Astrocyte (in vitro differentiated cells and primary cell): Measurements from ENCODE around the gene ACTG2. TPM values are rescaled to one million over a fixed set of nuclear protein-coding genes. Genes with fewer than 3 reads are reported as not detected.

ENCODE experiments used
- DNase-seq: peaks from one replicate; pipeline ENCODE4 v3.0.0-alpha.2; 2010; ENCODE audit warnings: low read depth
- FAIRE-seq: peaks from 2 replicates; lab custom pipeline; 2011; peaks lifted over from hg19 to GRCh38; lab: Jason Lieb, UNC
- H2AFZ ChIP-seq: 2 replicates; pipeline ENCODE4 v1.6.0; 2012; ENCODE audit warnings: low read depth, low read length, inconsistent platforms
- H3K27ac ChIP-seq: 2 replicates; pipeline ENCODE4 v1.5.1; 2011; ENCODE audit warnings: low read depth, low read length, inconsistent platforms
- H3K27me3 ChIP-seq: 2 replicates; pipeline ENCODE4 v1.6.0; 2011; ENCODE audit warnings: low read length, inconsistent platforms; ENCODE audit not compliant: insufficient read depth
- H3K36me3 ChIP-seq: 2 replicates; pipeline ENCODE4 v1.5.1; 2011; ENCODE audit warnings: low read length, inconsistent platforms; ENCODE audit not compliant: insufficient read depth
- H3K4me1 ChIP-seq: 2 replicates; pipeline ENCODE4 v1.5.1; 2011; ENCODE audit warnings: low read length, inconsistent platforms; ENCODE audit not compliant: insufficient read depth
- H3K4me2 ChIP-seq: 2 replicates; pipeline ENCODE4 v1.6.0; 2012; ENCODE audit warnings: low read length, inconsistent platforms
- H3K4me3 ChIP-seq: 2 replicates; pipeline ENCODE4 v1.5.1; 2011; ENCODE audit warnings: low read depth, mild to moderate bottlenecking, low read length, inconsistent platforms; ENCODE audit not compliant: insufficient read depth
- H3K79me2 ChIP-seq: 2 replicates; pipeline ENCODE4 v1.6.0; 2012; ENCODE audit warnings: mild to moderate bottlenecking, low read length, inconsistent platforms; ENCODE audit not compliant: insufficient read depth
- H3K9ac ChIP-seq: 2 replicates; pipeline ENCODE4 v1.6.0; 2012; ENCODE audit warnings: mild to moderate bottlenecking, low read length, inconsistent platforms
- H3K9me3 ChIP-seq: 2 replicates; pipeline ENCODE4 v1.5.1; 2012; ENCODE audit warnings: low read depth, mild to moderate bottlenecking, low read length, inconsistent platforms; ENCODE audit not compliant: insufficient read depth
- H4K20me1 ChIP-seq: 2 replicates; pipeline ENCODE4 v1.6.0; 2012; ENCODE audit warnings: low read length, inconsistent platforms; ENCODE audit not compliant: insufficient read depth
- H3K27ac Mint-ChIP-seq: one replicate; pipeline ENCODE4 v1.8.0; 2021; ENCODE audit warnings: mild to moderate bottlenecking, mixed read lengths; ENCODE audit not compliant: unreplicated experiment
- H3K27me3 Mint-ChIP-seq: one replicate; pipeline ENCODE4 v1.8.0; 2021; ENCODE audit warnings: low read depth, mixed read lengths; ENCODE audit not compliant: unreplicated experiment
- H3K36me3 Mint-ChIP-seq: one replicate; pipeline ENCODE4 v1.8.0; 2021; ENCODE audit warnings: low read depth, mixed read lengths; ENCODE audit not compliant: unreplicated experiment
- H3K4me1 Mint-ChIP-seq: one replicate; pipeline ENCODE4 v1.8.0; 2021; ENCODE audit warnings: low read depth, mixed read lengths; ENCODE audit not compliant: unreplicated experiment
- H3K4me3 Mint-ChIP-seq: one replicate; pipeline ENCODE4 v1.8.0; 2021; ENCODE audit warnings: mild to moderate bottlenecking, moderate library complexity, mixed read lengths; ENCODE audit not compliant: unreplicated experiment
- H3K9me3 Mint-ChIP-seq: one replicate; pipeline ENCODE4 v1.8.0; 2021; ENCODE audit warnings: mild to moderate bottlenecking, mixed read lengths; ENCODE audit not compliant: unreplicated experiment
- CTCF ChIP-seq: IDR thresholded peaks from 2 replicates; pipeline ENCODE4 v1.5.1; 2011; ENCODE audit warnings: low read depth, mild to moderate bottlenecking, inconsistent platforms, low read length, moderate library complexity; ENCODE audit not compliant: insufficient read depth
- EZH2 ChIP-seq: IDR thresholded peaks from 2 replicates; pipeline ENCODE4 v1.6.1; 2012; ENCODE audit warnings: mild to moderate bottlenecking, low read length, inconsistent platforms; ENCODE audit not compliant: insufficient read depth
- total RNA-seq: library from RNA; stranded (reverse); gene quantifications from 2 replicates; pipeline ENCODE4 v1.2.1, GENCODE V29; 2021

ACTG2 gene
- total RNA-seq, 1 donor from 2014 or later: 298 TPM

- Mint-ChIP-seq H3K4me1 (peaks cover 8% of the 10 kb centered on the region), H3K27ac (peak overlapping the region; percentile 63), H3K27me3 (no peaks in the 10 kb centered on the region), H3K9me3 (no peaks in the 10 kb centered on the region), H3K4me3 (no peak overlapping the region), H3K36me3 (peaks cover 31% of the 10 kb centered on the region)
- Histone ChIP-seq H3K27ac (no peak overlapping the region), H3K4me1 (peaks cover 5% of the 10 kb centered on the region), H3K27me3 (no peaks in the 10 kb centered on the region), H3K79me2 (no peaks in the 10 kb centered on the region), H4K20me1 (no peaks in the 10 kb centered on the region), H2AFZ (no peak overlapping the region), H3K9ac (no peak overlapping the region), H3K4me2 (no peak overlapping the region), H3K4me3 (no peak overlapping the region), H3K36me3 (peaks cover 20% of the 10 kb centered on the region), H3K9me3 (no peaks in the 10 kb centered on the region)
- no peak for TF ChIP-seq EZH2
- TF ChIP-seq CTCF: peak; percentile 18
- FAIRE-seq (no peak), DNase-seq (no peak)
These were observed 41.5 kb upstream of the ACTG2 start for GRCh38 chr2:73851274-73851673.

- DNase-seq: peak; percentile 83
- H3K27ac Mint-ChIP-seq: no peak overlapping the region
- H3K4me1 Mint-ChIP-seq: peaks cover 15% of the 10 kb centered on the region
- no peaks in the 10 kb centered on the region for H4K20me1 ChIP-seq
- no peaks in the 10 kb centered on the region for H3K9me3 Mint-ChIP-seq
- H2AFZ ChIP-seq: no peak overlapping the region
- no peaks in the 10 kb centered on the region for H3K27me3 Mint-ChIP-seq
- H3K36me3 Mint-ChIP-seq: peaks cover 35% of the 10 kb centered on the region
- peaks cover 11% of the 10 kb centered on the region for H3K4me1 ChIP-seq
- no peak for TF ChIP-seq EZH2
- no peak for TF ChIP-seq CTCF
- H3K27ac ChIP-seq: peak overlapping the region; percentile 48
- H3K79me2 ChIP-seq: no peaks in the 10 kb centered on the region
- FAIRE-seq: no peak
- H3K4me3 ChIP-seq: no peak overlapping the region
- H3K9ac ChIP-seq: no peak overlapping the region
- no peaks in the 10 kb centered on the region for H3K27me3 ChIP-seq
- H3K9me3 ChIP-seq: no peaks in the 10 kb centered on the region
- H3K4me3 Mint-ChIP-seq: no peak overlapping the region
- H3K4me2 ChIP-seq: peak overlapping the region; percentile 49
- H3K36me3 ChIP-seq: peaks cover 16% of the 10 kb centered on the region
These were observed 40.8 kb upstream of the ACTG2 start for GRCh38 chr2:73852020-73852419.

GRCh38 chr2:73855526-73855925 lies 37.3 kb upstream of the ACTG2 start:
- FAIRE-seq (no peak), DNase-seq (peak; percentile 33)
- no peak overlapping the region for H2AFZ ChIP-seq
- H3K9ac ChIP-seq: no peak overlapping the region
- H3K9me3 ChIP-seq: no peaks in the 10 kb centered on the region
- H3K4me3 ChIP-seq: no peak overlapping the region
- no peak overlapping the region for H3K27ac ChIP-seq
- no peaks in the 10 kb centered on the region for H3K27me3 ChIP-seq
- Mint-ChIP-seq H3K4me3 (no peak overlapping the region), H3K4me1 (peaks cover 27% of the 10 kb centered on the region), H3K27ac (peak overlapping the region; percentile 55), H3K27me3 (no peaks in the 10 kb centered on the region), H3K9me3 (no peaks in the 10 kb centered on the region), H3K36me3 (peaks cover 32% of the 10 kb centered on the region)
- peaks cover 5% of the 10 kb centered on the region for H4K20me1 ChIP-seq
- TF ChIP-seq EZH2 (no peak), CTCF (no peak)
- peaks cover 10% of the 10 kb centered on the region for H3K36me3 ChIP-seq
- H3K79me2 ChIP-seq: no peaks in the 10 kb centered on the region
- H3K4me1 ChIP-seq: peaks cover 21% of the 10 kb centered on the region
- H3K4me2 ChIP-seq: no peak overlapping the region
